ENCODE results near the gene GYPC.
"Not testable (repeated sequence)": the region's sequence is repeated elsewhere in the genome, so short reads cannot be mapped to it uniquely, and the experiment has no call there.

Gene GYPC

GRCh38 chr2:126704434-126705160, 48.6 kb downstream of the GYPC start:
- TF ChIP-seq ZFX (IDR thresholded peaks at IDR 0.05; ENCODE audit: borderline replicate concordance) (no peak), CTCF (IDR thresholded peaks at IDR 0.05) (no peak)
- no peak overlapping the region for H3K27ac ChIP-seq

- H3K27ac ChIP-seq, result no peak overlapping the region
- TF ChIP-seq CTCF (IDR thresholded peaks at IDR 0.05) (no peak), ZFX (IDR thresholded peaks at IDR 0.05; ENCODE audit: borderline replicate concordance) (no peak)
These were observed 51.2 kb downstream of the GYPC start for GRCh38 chr2:126707191-126707590.

GRCh38 chr2:126707941-126708340, 52.0 kb downstream of the GYPC start:
- no peak overlapping the region for H3K27ac ChIP-seq
- TF ChIP-seq CTCF (IDR thresholded peaks at IDR 0.05) (no peak), ZFX (IDR thresholded peaks at IDR 0.05; ENCODE audit: borderline replicate concordance) (no peak)

- no peak overlapping the region for H3K27ac ChIP-seq
- no peak for TF ChIP-seq CTCF (IDR thresholded peaks at IDR 0.05)
- no peak for TF ChIP-seq ZFX (IDR thresholded peaks at IDR 0.05; ENCODE audit: borderline replicate concordance)
These were observed 58.4 kb downstream of the GYPC start for GRCh38 chr2:126714191-126714965.

GRCh38 chr2:126715111-126715510, 59.2 kb downstream of the GYPC start:
- no peak for TF ChIP-seq CTCF (IDR thresholded peaks at IDR 0.05)
- no peak for TF ChIP-seq ZFX (IDR thresholded peaks at IDR 0.05; ENCODE audit: borderline replicate concordance)
- H3K27ac ChIP-seq, result no peak overlapping the region

- TF ChIP-seq ZFX (IDR thresholded peaks at IDR 0.05; ENCODE audit: borderline replicate concordance), result no peak
- TF ChIP-seq CTCF (IDR thresholded peaks at IDR 0.05), result no peak
- H3K27ac ChIP-seq, result no peak overlapping the region
These were observed 59.8 kb downstream of the GYPC start for GRCh38 chr2:126715576-126716406.

- H3K27ac ChIP-seq, result not testable (repeated sequence)
These were observed 61.3 kb downstream of the GYPC start for GRCh38 chr2:126717277-126717676.
